CD8-positive, alpha-beta memory T cell (primary cell): ENCODE measurements around the gene C4BPA. TPM values are rescaled to one million over a fixed set of nuclear protein-coding genes. Genes with fewer than 3 reads are reported as not detected.

ENCODE experiments used
- CTCF ChIA-PET: fragments of 350-600 bp; sonication (Branson Sonifier 250); formaldehyde crosslinking; loops from one replicate; lab custom pipeline; 2021; ENCODE audit warnings: antibody characterized with exemption; lab: Charles Lee
- POLR2A ChIA-PET: fragments of 350-600 bp; sonication (Branson Sonifier 250); formaldehyde crosslinking; loops from one replicate; lab custom pipeline; 2021; ENCODE audit warnings: antibody characterized with exemption; lab: Charles Lee
- DNase-seq, 5 donors: peaks; one replicate each; pipeline versions ENCODE4 v3.0.0 to v3.0.0-alpha.2; 2020 to 2022; ENCODE audit warnings: mixed read lengths in 1 of 5
- H3K27ac ChIP-seq: one replicate; pipeline ENCODE4 v1.7.0; 2013; ENCODE audit warnings: low read depth, mild to moderate bottlenecking, low read length, moderate library complexity
- H3K27me3 ChIP-seq: 2 replicates; pipeline ENCODE4 v1.7.0; 2013; ENCODE audit warnings: low read length, mild to moderate bottlenecking; ENCODE audit not compliant: insufficient read depth, poor library complexity, severe bottlenecking
- H3K36me3 ChIP-seq: 2 replicates; pipeline ENCODE4 v1.7.0; 2013; ENCODE audit warnings: mild to moderate bottlenecking, low read length, moderate library complexity; ENCODE audit not compliant: insufficient read depth
- H3K4me1 ChIP-seq: 2 replicates; pipeline ENCODE4 v1.7.0; 2013; ENCODE audit warnings: mild to moderate bottlenecking, low read length, moderate library complexity; ENCODE audit not compliant: insufficient read depth
- H3K4me3 ChIP-seq: 2 replicates; pipeline ENCODE4 v1.7.0; 2013; ENCODE audit warnings: mild to moderate bottlenecking, low read length
- H3K9me3 ChIP-seq: 2 replicates; pipeline ENCODE4 v1.7.0; 2013; ENCODE audit warnings: mild to moderate bottlenecking, low read length
- H3K27ac Mint-ChIP-seq, 8 donors: one replicate each; pipeline ENCODE4 v1.8.0; 2020 to 2021; ENCODE audit warnings: mixed read lengths in 8 of 8, mild to moderate bottlenecking in 6 of 8, inconsistent platforms in 3 of 8, moderate library complexity in 3 of 8
- H3K27me3 Mint-ChIP-seq, 2 donors: one replicate each; pipeline ENCODE4 v1.8.0; 2020 to 2021; ENCODE audit warnings: mixed read lengths in 2 of 2, mild to moderate bottlenecking in 1 of 2, moderate library complexity in 1 of 2
- H3K36me3 Mint-ChIP-seq, 3 donors: one replicate each; pipeline ENCODE4 v1.8.0; 2020 to 2021; ENCODE audit warnings: mixed read lengths in 3 of 3, inconsistent platforms in 1 of 3, mild to moderate bottlenecking in 1 of 3
- H3K4me1 Mint-ChIP-seq, 3 donors: one replicate each; pipeline ENCODE4 v1.8.0; 2020 to 2021; ENCODE audit warnings: mixed read lengths in 3 of 3, inconsistent platforms in 1 of 3, mild to moderate bottlenecking in 1 of 3
- H3K4me3 Mint-ChIP-seq, 7 donors: one replicate each; pipeline ENCODE4 v1.8.0; 2020 to 2021; ENCODE audit warnings: mixed read lengths in 7 of 7, mild to moderate bottlenecking in 6 of 7, moderate library complexity in 4 of 7, inconsistent platforms in 2 of 7
- H3K9me3 Mint-ChIP-seq, 5 donors: one replicate each; pipeline ENCODE4 v1.8.0; 2020 to 2022; ENCODE audit warnings: mixed read lengths in 5 of 5, mild to moderate bottlenecking in 3 of 5, moderate library complexity in 2 of 5, inconsistent platforms in 1 of 5
- polyA plus RNA-seq: library from polyadenylated mRNA; unstranded; fragments of 300-500 nt; fragmentation: Illumina TruSeq; gene quantifications from one replicate; pipeline ENCODE4 v1.2.3, GENCODE V29; 2021
- total RNA-seq, 2 experiments: library from RNA; stranded (reverse); gene quantifications; one replicate each; pipeline ENCODE4 v1.2.3, GENCODE V29; 2021

Gene C4BPA
- total and polyA plus RNA-seq, 3 experiments from 2014 or later: not detected

- Mint-ChIP-seq H3K4me1 (no peaks in the 10 kb centered on the region), H3K27me3 (peaks cover 10 to 32% of the 10 kb centered on the region in 2 donors), H3K36me3 (peaks cover 0 to 24% (median 2%) of the 10 kb centered on the region in 3 donors), H3K4me3 (no peak overlapping the region), H3K9me3 (peaks cover 11 to 30% (median 22%) of the 10 kb centered on the region in 5 donors), H3K27ac (no peak overlapping the region)
- H3K36me3 ChIP-seq: no peaks in the 10 kb centered on the region
- DNase-seq: no peak
- ChIA-PET POLR2A (no interaction called here), CTCF (no interaction called here)
- no peak overlapping the region for H3K27ac ChIP-seq
- no peaks in the 10 kb centered on the region for H3K4me1 ChIP-seq
- H3K27me3 ChIP-seq: peaks cover 3% of the 10 kb centered on the region
- no peaks in the 10 kb centered on the region for H3K9me3 ChIP-seq
- H3K4me3 ChIP-seq: no peak overlapping the region
Observed at GRCh38 chr1:207152792-207153468, 48.9 kb downstream of the C4BPA start.

GRCh38 chr1:207155028-207155427, 51.0 kb downstream of the C4BPA start:
- Histone ChIP-seq H3K4me1 (no peaks in the 10 kb centered on the region), H3K36me3 (no peaks in the 10 kb centered on the region), H3K9me3 (no peaks in the 10 kb centered on the region), H3K27me3 (peaks cover 6% of the 10 kb centered on the region), H3K27ac (no peak overlapping the region), H3K4me3 (no peak overlapping the region)
- Mint-ChIP-seq H3K9me3 (peaks cover 11 to 30% (median 22%) of the 10 kb centered on the region in 5 donors), H3K27ac (no peak overlapping the region), H3K27me3 (peaks cover 14 to 30% of the 10 kb centered on the region in 2 donors), H3K4me3 (no peak overlapping the region), H3K36me3 (peaks cover 0 to 24% (median 2%) of the 10 kb centered on the region in 3 donors), H3K4me1 (no peaks in the 10 kb centered on the region)
- ChIA-PET CTCF (no interaction called here), POLR2A (no interaction called here)
- no peak for DNase-seq

GRCh38 chr1:207156095-207156494, 52.1 kb downstream of the C4BPA start:
- H3K4me3 ChIP-seq: no peak overlapping the region
- H3K27ac Mint-ChIP-seq: no peak overlapping the region
- peaks cover 0 to 18% (median 2%) of the 10 kb centered on the region in 3 donors for H3K36me3 Mint-ChIP-seq
- ChIA-PET CTCF (no interaction called here), POLR2A (no interaction called here)
- H3K9me3 ChIP-seq: no peaks in the 10 kb centered on the region
- H3K27me3 ChIP-seq: peaks cover 6% of the 10 kb centered on the region
- H3K27me3 Mint-ChIP-seq: peaks cover 17 to 33% of the 10 kb centered on the region in 2 donors
- H3K4me1 ChIP-seq: no peaks in the 10 kb centered on the region
- no peak overlapping the region for H3K4me3 Mint-ChIP-seq
- H3K9me3 Mint-ChIP-seq: peaks cover 8 to 23% (median 20%) of the 10 kb centered on the region in 5 donors
- H3K4me1 Mint-ChIP-seq: no peaks in the 10 kb centered on the region
- H3K27ac ChIP-seq: no peak overlapping the region
- no peak for DNase-seq
- H3K36me3 ChIP-seq: no peaks in the 10 kb centered on the region

- H3K4me1 Mint-ChIP-seq: no peaks in the 10 kb centered on the region
- H3K4me3 Mint-ChIP-seq: no peak overlapping the region
- Histone ChIP-seq H3K4me1 (no peaks in the 10 kb centered on the region), H3K9me3 (no peaks in the 10 kb centered on the region), H3K27ac (no peak overlapping the region), H3K27me3 (peaks cover 6% of the 10 kb centered on the region), H3K4me3 (no peak overlapping the region), H3K36me3 (no peaks in the 10 kb centered on the region)
- H3K36me3 Mint-ChIP-seq: peaks cover 0 to 11% (median 0%) of the 10 kb centered on the region in 3 donors
- ChIA-PET CTCF (no interaction called here), POLR2A (no interaction called here)
- peaks cover 17 to 30% of the 10 kb centered on the region in 2 donors for H3K27me3 Mint-ChIP-seq
- H3K9me3 Mint-ChIP-seq: peaks cover under 1 to 15% (median 12%) of the 10 kb centered on the region in 5 donors
- no peak overlapping the region for H3K27ac Mint-ChIP-seq
- no peak for DNase-seq
Observed at GRCh38 chr1:207156826-207157225, 52.8 kb downstream of the C4BPA start.

- no peaks in the 10 kb centered on the region for H3K36me3 ChIP-seq
- ChIA-PET CTCF (no interaction called here), POLR2A (no interaction called here)
- Mint-ChIP-seq H3K4me1 (no peaks in the 10 kb centered on the region), H3K9me3 (no peaks in the 10 kb centered on the region), H3K36me3 (no peaks in the 10 kb centered on the region), H3K27ac (no peak overlapping the region), H3K4me3 (no peak overlapping the region), H3K27me3 (peaks cover 3 to 10% of the 10 kb centered on the region in 2 donors)
- no peak overlapping the region for H3K27ac ChIP-seq
- no peaks in the 10 kb centered on the region for H3K4me1 ChIP-seq
- H3K4me3 ChIP-seq: no peak overlapping the region
- H3K27me3 ChIP-seq: no peaks in the 10 kb centered on the region
- no peaks in the 10 kb centered on the region for H3K9me3 ChIP-seq
- no peak for DNase-seq
Observed at GRCh38 chr1:207164086-207164485, 60.1 kb downstream of the C4BPA start.

GRCh38 chr1:207172321-207172720, 68.3 kb downstream of the C4BPA start:
- DNase-seq: no peak
- no peaks in the 10 kb centered on the region for H3K4me1 ChIP-seq
- peaks cover 4 to 14% of the 10 kb centered on the region in 2 donors for H3K27me3 Mint-ChIP-seq
- H3K36me3 ChIP-seq: no peaks in the 10 kb centered on the region
- no peaks in the 10 kb centered on the region for H3K9me3 Mint-ChIP-seq
- H3K4me3 ChIP-seq: no peak overlapping the region
- no peaks in the 10 kb centered on the region for H3K36me3 Mint-ChIP-seq
- no peaks in the 10 kb centered on the region for H3K9me3 ChIP-seq
- H3K4me1 Mint-ChIP-seq: no peaks in the 10 kb centered on the region
- no peaks in the 10 kb centered on the region for H3K27me3 ChIP-seq
- ChIA-PET CTCF (no interaction called here), POLR2A (no interaction called here)
- no peak overlapping the region for H3K4me3 Mint-ChIP-seq
- no peak overlapping the region for H3K27ac Mint-ChIP-seq
- no peak overlapping the region for H3K27ac ChIP-seq

GRCh38 chr1:207172885-207173284, 68.9 kb downstream of the C4BPA start:
- no peaks in the 10 kb centered on the region for H3K27me3 ChIP-seq
- Mint-ChIP-seq H3K4me1 (no peaks in the 10 kb centered on the region), H3K36me3 (peaks cover 0 to 4% (median 0%) of the 10 kb centered on the region in 3 donors), H3K27ac (no peak overlapping the region), H3K27me3 (peaks cover 7 to 14% of the 10 kb centered on the region in 2 donors), H3K4me3 (no peak overlapping the region), H3K9me3 (no peaks in the 10 kb centered on the region)
- no peak overlapping the region for H3K27ac ChIP-seq
- ChIA-PET CTCF (no interaction called here), POLR2A (no interaction called here)
- no peaks in the 10 kb centered on the region for H3K9me3 ChIP-seq
- no peak for DNase-seq
- H3K4me1 ChIP-seq: no peaks in the 10 kb centered on the region
- H3K4me3 ChIP-seq: no peak overlapping the region
- H3K36me3 ChIP-seq: no peaks in the 10 kb centered on the region

GRCh38 chr1:207173396-207173795, 69.4 kb downstream of the C4BPA start:
- no peaks in the 10 kb centered on the region for H3K9me3 ChIP-seq
- Mint-ChIP-seq H3K27ac (no peak overlapping the region), H3K27me3 (peaks cover 7 to 14% of the 10 kb centered on the region in 2 donors), H3K36me3 (peaks cover 0 to 4% (median 0%) of the 10 kb centered on the region in 3 donors), H3K9me3 (no peaks in the 10 kb centered on the region), H3K4me3 (no peak overlapping the region), H3K4me1 (no peaks in the 10 kb centered on the region)
- no peaks in the 10 kb centered on the region for H3K27me3 ChIP-seq
- ChIA-PET CTCF (no interaction called here), POLR2A (no interaction called here)
- no peaks in the 10 kb centered on the region for H3K36me3 ChIP-seq
- H3K4me1 ChIP-seq: no peaks in the 10 kb centered on the region
- no peak overlapping the region for H3K4me3 ChIP-seq
- DNase-seq: no peak
- no peak overlapping the region for H3K27ac ChIP-seq
